ENCODE data around the gene SRRM4. TPM values are rescaled to one million over a fixed set of nuclear protein-coding genes. Genes with fewer than 3 reads are reported as not detected.

The SRRM4 gene
- total RNA-seq, 1 experiment from 2014 or later = 1.4 TPM

DNA sequence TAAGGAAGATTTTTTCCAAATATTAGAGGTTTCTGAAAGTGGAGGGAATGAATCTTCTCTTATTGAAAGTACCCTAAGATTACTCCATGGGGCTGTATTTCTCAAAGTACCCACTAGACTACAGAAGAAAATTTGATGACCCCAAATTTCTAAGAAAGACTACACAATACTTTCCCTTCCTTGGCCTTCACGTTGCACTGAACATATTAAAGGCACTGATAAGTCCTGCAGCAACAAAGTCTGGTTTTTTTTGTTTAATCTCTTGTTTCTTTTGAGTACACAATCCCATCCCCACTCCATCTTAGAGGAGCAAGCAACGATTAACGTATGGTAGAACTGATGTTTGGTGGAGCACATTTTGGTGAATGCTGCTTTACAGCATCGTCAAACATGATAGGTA, 70.1 kb downstream of the SRRM4 start:
- Histone ChIP-seq H3K23me2 (ENCODE audit: insufficient read length, low read depth, low read length, poor library complexity, severe bottlenecking) (no peaks in the 10 kb centered on the region), H2BK120ac (ENCODE audit: low read depth, low read length, poor library complexity, severe bottlenecking) (no peak overlapping the region), H3K9me3 (ENCODE audit: control insufficient read depth, low read depth, low read length) (no peaks in the 10 kb centered on the region), H3K27ac (ENCODE audit: insufficient read length, low read depth, low read length) (no peak overlapping the region), H3K4me1 (ENCODE audit: insufficient read depth, low read length) (no peaks in the 10 kb centered on the region), H3K27me3 (ENCODE audit: insufficient read depth, low read length) (no peaks in the 10 kb centered on the region), H2AFZ (ENCODE audit: low read length) (no peak overlapping the region), H3K4me2 (ENCODE audit: insufficient read depth, insufficient read length, low read length) (no peak overlapping the region), H2BK12ac (ENCODE audit: insufficient read length, low read depth, low read length) (no peak overlapping the region), H4K91ac (ENCODE audit: insufficient read length, low read depth, low read length) (no peak overlapping the region), H4K5ac (ENCODE audit: insufficient read length, low read depth, low read length) (no peak overlapping the region), H3K79me1 (ENCODE audit: insufficient read depth, low read depth, low read length, poor library complexity, severe bottlenecking) (no peaks in the 10 kb centered on the region), H3K18ac (ENCODE audit: insufficient read length, low read depth, low read length) (no peak overlapping the region), H3K4ac (ENCODE audit: low read depth, low read length) (no peak overlapping the region), H4K20me1 (ENCODE audit: control insufficient read depth, insufficient read depth, insufficient read length) (no peaks in the 10 kb centered on the region), H3K14ac (ENCODE audit: insufficient read depth, low read length) (no peak overlapping the region), H3K23ac (ENCODE audit: insufficient read length, low read depth, low read length) (no peak overlapping the region), H3K56ac (ENCODE audit: insufficient read length, low read depth, low read length) (no peak overlapping the region), H3K79me2 (ENCODE audit: insufficient read depth, low read length) (no peaks in the 10 kb centered on the region), H2BK20ac (ENCODE audit: low read depth, low read length, poor library complexity, severe bottlenecking) (no peak overlapping the region), H2AK5ac (ENCODE audit: insufficient read length, low read length) (no peak overlapping the region), H4K8ac (replicated peaks; ENCODE audit: insufficient read length, low read depth, low read length) (no peak overlapping the region), H2BK15ac (ENCODE audit: low read depth, low read length) (no peak overlapping the region), H3T11ph (ENCODE audit: low read length) (no peak overlapping the region), H2BK5ac (ENCODE audit: insufficient read length, low read length) (no peak overlapping the region), H3K9ac (ENCODE audit: extremely low read depth, insufficient read length, low read length) (no peak overlapping the region)
- peaks cover 2% of the 10 kb centered on the region; the same call in 1 of the 2 replicates for H3K27me3 Mint-ChIP-seq (ENCODE audit: low read depth)
- no peak overlapping the region for H3K27ac Mint-ChIP-seq
- TF ChIP-seq, protein P1, sequence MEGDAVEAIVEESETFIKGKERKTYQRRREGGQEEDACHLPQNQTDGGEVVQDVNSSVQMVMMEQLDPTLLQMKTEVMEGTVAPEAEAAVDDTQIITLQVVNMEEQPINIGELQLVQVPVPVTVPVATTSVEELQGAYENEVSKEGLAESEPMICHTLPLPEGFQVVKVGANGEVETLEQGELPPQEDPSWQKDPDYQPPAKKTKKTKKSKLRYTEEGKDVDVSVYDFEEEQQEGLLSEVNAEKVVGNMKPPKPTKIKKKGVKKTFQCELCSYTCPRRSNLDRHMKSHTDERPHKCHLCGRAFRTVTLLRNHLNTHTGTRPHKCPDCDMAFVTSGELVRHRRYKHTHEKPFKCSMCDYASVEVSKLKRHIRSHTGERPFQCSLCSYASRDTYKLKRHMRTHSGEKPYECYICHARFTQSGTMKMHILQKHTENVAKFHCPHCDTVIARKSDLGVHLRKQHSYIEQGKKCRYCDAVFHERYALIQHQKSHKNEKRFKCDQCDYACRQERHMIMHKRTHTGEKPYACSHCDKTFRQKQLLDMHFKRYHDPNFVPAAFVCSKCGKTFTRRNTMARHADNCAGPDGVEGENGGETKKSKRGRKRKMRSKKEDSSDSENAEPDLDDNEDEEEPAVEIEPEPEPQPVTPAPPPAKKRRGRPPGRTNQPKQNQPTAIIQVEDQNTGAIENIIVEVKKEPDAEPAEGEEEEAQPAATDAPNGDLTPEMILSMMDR (conservative IDR thresholded peaks at IDR 0.05) = no peak
- no CpG with 5 or more reads among the region's 4 CpGs for WGBS (ENCODE audit: extremely low coverage, insufficient read length, low lambda C conversion rate)
- peaks cover 0 to 6% (median 0%) of the 10 kb centered on the region in 3 experiments; a peak in 1 of 7 replicates for H3K36me3 Mint-ChIP-seq (ENCODE audit: insufficient read depth in 1 of 3, low read depth in 3 of 3)
- no peak for DNase-seq
- H3K4me3 Mint-ChIP-seq = no peak overlapping the region
- peaks cover 0 to 4% of the 10 kb centered on the region in 2 experiments; a peak in 1 of 5 replicates for H3K9me3 Mint-ChIP-seq
- no peaks in the 10 kb centered on the region for H3K4me1 Mint-ChIP-seq

Data from H9 (cell line).